Trophoblast cell (in vitro differentiated cells and primary cell): ENCODE results near the gene MXRA8.
A peak's percentile ranks its signal among the peaks of the same experiment; 100 is the strongest.

Source experiments
- DNase-seq, 2 donors: peaks; one replicate each; pipeline ENCODE4 v3.0.0-alpha.2; 2016
- H2AFZ ChIP-seq: 2 replicates; pipeline ENCODE4 v1.6.1; 2013; ENCODE audit warnings: low read length, moderate library complexity, mild to moderate bottlenecking; ENCODE audit not compliant: insufficient read depth, poor library complexity
- H2AK5ac ChIP-seq: 2 replicates; pipeline ENCODE4 v1.6.1; 2013; ENCODE audit warnings: mild to moderate bottlenecking, low read length
- H2BK120ac ChIP-seq: 2 replicates; pipeline ENCODE4 v1.6.1; 2013; ENCODE audit warnings: low read length, mild to moderate bottlenecking, moderate library complexity; ENCODE audit not compliant: insufficient read depth, poor library complexity
- H2BK12ac ChIP-seq: 2 replicates; pipeline ENCODE4 v1.6.1; 2013; ENCODE audit warnings: mild to moderate bottlenecking, low read length, moderate library complexity
- H2BK5ac ChIP-seq: 2 replicates; pipeline ENCODE4 v1.6.1; 2013; ENCODE audit warnings: low read length, low read depth, moderate library complexity, mild to moderate bottlenecking; ENCODE audit not compliant: poor library complexity
- H3K14ac ChIP-seq: 2 replicates; pipeline ENCODE4 v1.6.1; 2013; ENCODE audit warnings: mild to moderate bottlenecking, low read length
- H3K18ac ChIP-seq: 2 replicates; pipeline ENCODE4 v1.6.1; 2013; ENCODE audit warnings: mild to moderate bottlenecking, low read length
- H3K23ac ChIP-seq: 2 replicates; pipeline ENCODE4 v1.6.1; 2013; ENCODE audit warnings: low read length
- H3K27ac ChIP-seq: 2 replicates; pipeline ENCODE4 v1.5.1; 2013; ENCODE audit warnings: low read depth, mild to moderate bottlenecking, inconsistent platforms, low read length, moderate library complexity
- H3K27me3 ChIP-seq: 2 replicates; pipeline ENCODE4 v1.6.1; 2013; ENCODE audit warnings: inconsistent platforms, mild to moderate bottlenecking, low read length, moderate library complexity; ENCODE audit not compliant: insufficient read depth
- H3K36me3 ChIP-seq, 2 experiments: 1 replicate in 1 of 2; 2 replicates in 1 of 2; pipeline ENCODE4 v1.6.1; 2013; ENCODE audit warnings: low read length in 2 of 2, mild to moderate bottlenecking in 2 of 2, moderate library complexity in 1 of 2; ENCODE audit not compliant: insufficient read depth in 2 of 2, control insufficient read depth in 1 of 2
- H3K4ac ChIP-seq: 2 replicates; pipeline ENCODE4 v1.6.1; 2013; ENCODE audit warnings: low read depth, mild to moderate bottlenecking, low read length, moderate library complexity
- H3K4me1 ChIP-seq, 2 experiments: 1 replicate in 1 of 2; 2 replicates in 1 of 2; pipeline ENCODE4 v1.6.1; 2013; ENCODE audit warnings: low read length in 2 of 2, mild to moderate bottlenecking in 2 of 2, moderate library complexity in 1 of 2; ENCODE audit not compliant: insufficient read depth in 2 of 2, control insufficient read depth in 1 of 2
- H3K4me2 ChIP-seq: 2 replicates; pipeline ENCODE4 v1.6.1; 2013; ENCODE audit warnings: inconsistent platforms, mild to moderate bottlenecking, low read length, moderate library complexity
- H3K4me3 ChIP-seq: 2 replicates; pipeline ENCODE4 v1.5.1; 2013; ENCODE audit warnings: mild to moderate bottlenecking, low read depth, low read length, inconsistent platforms
- H3K79me1 ChIP-seq: one replicate; pipeline ENCODE4 v1.6.1; 2013; ENCODE audit warnings: low read length
- H3K79me2 ChIP-seq: 2 replicates; pipeline ENCODE4 v1.6.1; 2013; ENCODE audit warnings: low read length, mild to moderate bottlenecking; ENCODE audit not compliant: control insufficient read depth, insufficient read depth, poor library complexity
- H3K9ac ChIP-seq: 2 replicates; pipeline ENCODE4 v1.6.1; 2013; ENCODE audit warnings: mild to moderate bottlenecking, low read length
- H3K9me3 ChIP-seq: 2 replicates; pipeline ENCODE4 v1.6.1; 2013; ENCODE audit warnings: low read depth, mild to moderate bottlenecking, control low read depth, inconsistent platforms, low read length; ENCODE audit not compliant: insufficient read depth
- H4K12ac ChIP-seq: 2 replicates; pipeline ENCODE4 v1.6.1; 2013; ENCODE audit warnings: low read depth, mild to moderate bottlenecking, low read length, moderate library complexity
- H4K8ac ChIP-seq: 2 replicates; pipeline ENCODE4 v1.6.1; 2013; ENCODE audit warnings: low read depth, mild to moderate bottlenecking, low read length, moderate library complexity
- H4K91ac ChIP-seq: one replicate; pipeline ENCODE4 v1.6.1; 2013; ENCODE audit warnings: low read depth, mild to moderate bottlenecking, low read length, moderate library complexity
- WGBS: extraction: QIAGEN DNeasy Blood & Tissue Kit; methylation state at CpG from one replicate; pipeline ENCODE4 v1.1.7; 2013; ENCODE audit warnings: missing lambda C conversion rate; ENCODE audit not compliant: insufficient read length, insufficient coverage; ENCODE audit errors: extremely low coverage; 5-methylcytosine and 5-hydroxymethylcytosine counted together

The MXRA8 gene

GRCh38 chr1:1355416-1355815 is 2.9 kb downstream of the MXRA8 start:
- no peaks in the 10 kb centered on the region for H3K9me3 ChIP-seq
- no peak overlapping the region for H2AK5ac ChIP-seq
- H3K27ac ChIP-seq: no peak overlapping the region
- peak overlapping the region; percentile 41 for H3K4me2 ChIP-seq
- H3K23ac ChIP-seq: no peak overlapping the region
- H3K4me1 ChIP-seq: peaks cover 38 to 45% of the 10 kb centered on the region in 2 experiments
- H3K79me1 ChIP-seq: peaks cover 35% of the 10 kb centered on the region
- H3K36me3 ChIP-seq: peaks cover 30 to 31% of the 10 kb centered on the region in 2 experiments
- no CpG with 5 or more reads among the region's 52 CpGs for WGBS
- H2BK5ac ChIP-seq: no peak overlapping the region
- no peak overlapping the region for H2BK12ac ChIP-seq
- no peak overlapping the region for H2AFZ ChIP-seq
- peak overlapping the region; percentile 64 for H3K18ac ChIP-seq
- no peak overlapping the region for H3K14ac ChIP-seq
- no peak overlapping the region for H2BK120ac ChIP-seq
- H3K9ac ChIP-seq: no peak overlapping the region
- peaks cover 9% of the 10 kb centered on the region for H3K27me3 ChIP-seq
- no peak overlapping the region for H3K4me3 ChIP-seq
- peaks cover 21% of the 10 kb centered on the region for H3K79me2 ChIP-seq
- no peak overlapping the region for H4K91ac ChIP-seq
- DNase-seq: peak; percentile 51 to 57
- no peak overlapping the region for H3K4ac ChIP-seq
- H4K8ac ChIP-seq: no peak overlapping the region
- H4K12ac ChIP-seq: no peak overlapping the region

- Histone ChIP-seq H3K23ac (no peak overlapping the region), H3K27me3 (peaks cover 9% of the 10 kb centered on the region), H3K79me1 (peaks cover 30% of the 10 kb centered on the region), H2BK5ac (no peak overlapping the region), H4K91ac (no peak overlapping the region), H3K4me2 (peak overlapping the region; percentile 32), H4K12ac (no peak overlapping the region), H4K8ac (peak overlapping the region; percentile 43), H3K27ac (no peak overlapping the region), H3K9ac (no peak overlapping the region), H2BK120ac (no peak overlapping the region), H2AFZ (no peak overlapping the region), H3K36me3 (peaks cover 30 to 31% of the 10 kb centered on the region in 2 experiments), H3K79me2 (peaks cover 18% of the 10 kb centered on the region), H3K18ac (peak overlapping the region; percentile 55), H2BK12ac (no peak overlapping the region), H3K4ac (no peak overlapping the region), H3K4me3 (peak overlapping the region; percentile 44), H3K14ac (no peak overlapping the region), H3K4me1 (peaks cover 33 to 39% of the 10 kb centered on the region in 2 experiments), H2AK5ac (no peak overlapping the region), H3K9me3 (no peaks in the 10 kb centered on the region)
- no CpG with 5 or more reads among the region's 116 CpGs for WGBS
- DNase-seq: peak in 1 of 2 donors; percentile 26
Measured at GRCh38 chr1:1354271-1355247, 3.8 kb downstream of the MXRA8 start.

GRCh38 chr1:1353389-1354151 is 4.8 kb downstream of the MXRA8 start:
- H3K4me1 ChIP-seq: peaks cover 24 to 31% of the 10 kb centered on the region in 2 experiments
- no peak overlapping the region for H4K12ac ChIP-seq
- no peak overlapping the region for H3K23ac ChIP-seq
- no peak overlapping the region for H3K4ac ChIP-seq
- H3K27me3 ChIP-seq: peaks cover 9% of the 10 kb centered on the region
- no peak for DNase-seq
- no peak overlapping the region for H3K4me2 ChIP-seq
- no peak overlapping the region for H3K18ac ChIP-seq
- H2BK5ac ChIP-seq: no peak overlapping the region
- no peak overlapping the region for H2BK12ac ChIP-seq
- no peak overlapping the region for H4K91ac ChIP-seq
- no CpG with 5 or more reads among the region's 28 CpGs for WGBS
- peaks cover 30 to 31% of the 10 kb centered on the region in 2 experiments for H3K36me3 ChIP-seq
- H2AFZ ChIP-seq: no peak overlapping the region
- H3K4me3 ChIP-seq: no peak overlapping the region
- H3K9ac ChIP-seq: no peak overlapping the region
- H2BK120ac ChIP-seq: no peak overlapping the region
- H3K9me3 ChIP-seq: no peaks in the 10 kb centered on the region
- no peak overlapping the region for H3K14ac ChIP-seq
- peaks cover 18% of the 10 kb centered on the region for H3K79me2 ChIP-seq
- H2AK5ac ChIP-seq: no peak overlapping the region
- H3K27ac ChIP-seq: no peak overlapping the region
- H3K79me1 ChIP-seq: peaks cover 25% of the 10 kb centered on the region
- H4K8ac ChIP-seq: peak overlapping the region; percentile 1

- Histone ChIP-seq H3K27ac (peak overlapping the region; percentile 42), H3K9me3 (no peaks in the 10 kb centered on the region), H2AFZ (no peak overlapping the region), H3K4me3 (no peak overlapping the region), H3K36me3 (peaks cover 30 to 31% of the 10 kb centered on the region in 2 experiments), H3K27me3 (peaks cover 9% of the 10 kb centered on the region), H3K4me2 (no peak overlapping the region), H3K14ac (no peak overlapping the region), H2BK5ac (no peak overlapping the region), H3K4ac (no peak overlapping the region), H2BK12ac (no peak overlapping the region), H4K91ac (no peak overlapping the region), H3K4me1 (peaks cover 27 to 36% of the 10 kb centered on the region in 2 experiments), H4K12ac (no peak overlapping the region), H3K9ac (peak overlapping the region; percentile 18), H3K79me2 (peaks cover 20% of the 10 kb centered on the region), H2BK120ac (no peak overlapping the region), H3K18ac (peak overlapping the region; percentile 14), H2AK5ac (no peak overlapping the region), H4K8ac (no peak overlapping the region), H3K23ac (peak overlapping the region; percentile 50), H3K79me1 (peaks cover 25% of the 10 kb centered on the region)
- WGBS: no CpG with 5 or more reads among the region's 5 CpGs
- no peak for DNase-seq
Measured at GRCh38 chr1:1352786-1353388, 5.5 kb downstream of the MXRA8 start.
